Measurements from ENCODE around the gene WDR64.
A peak's percentile ranks its signal among the peaks of the same experiment; 100 is the strongest.

The WDR64 gene

DNA sequence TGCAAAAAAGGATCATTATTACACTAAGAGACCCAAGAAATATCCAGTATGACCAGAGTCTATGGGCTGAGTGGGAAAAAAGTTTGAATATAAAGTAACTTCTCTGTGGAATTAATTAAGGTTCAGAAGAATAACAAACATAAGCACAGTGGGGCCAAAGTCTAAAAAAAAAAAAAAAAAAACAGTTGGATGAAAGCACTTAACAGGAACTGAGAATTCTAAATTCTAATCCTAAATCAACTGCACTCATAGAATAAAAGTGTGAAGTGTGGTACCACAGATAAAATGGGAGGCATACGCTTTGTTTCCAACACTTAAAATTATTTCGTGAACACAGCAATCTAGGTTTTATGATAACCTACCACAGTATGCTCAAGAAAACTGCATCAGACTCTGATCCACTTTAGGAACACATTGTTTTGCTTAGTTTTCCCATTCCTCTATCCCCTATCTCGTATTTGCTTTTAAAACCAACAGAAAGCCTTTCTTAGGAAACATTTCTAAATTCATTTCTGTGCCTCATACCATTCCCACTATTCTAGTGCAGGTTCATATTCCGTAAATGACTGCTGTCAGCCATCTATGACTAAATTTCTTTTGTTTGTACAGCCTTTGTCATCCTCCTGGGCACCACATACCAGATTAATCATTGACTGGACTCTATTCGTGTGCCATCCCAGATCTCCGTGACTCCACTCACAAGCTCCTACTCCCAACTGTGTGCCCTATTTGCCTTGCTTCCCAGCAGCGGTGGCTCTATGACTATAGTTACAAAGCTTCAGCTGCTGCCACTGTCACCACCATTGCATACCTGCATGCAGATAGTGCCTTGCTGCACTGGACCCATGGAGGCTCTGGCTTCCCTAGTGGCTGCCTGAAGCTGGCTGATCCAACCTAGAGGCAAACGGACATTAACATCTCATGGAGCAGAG lies 36.8 kb upstream of the WDR64 start:
- DNase-seq (ENCODE audit: extremely low spot score), result no peak
- ChIA-PET POLR2A (no interaction called here), CTCF (interaction anchor here (1.2 kb wide), 1 partner anchor 12 kb away, joined by 8 read pairs; no protein-coding TSS in a partner anchor)
- TF ChIP-seq CTCF (IDR thresholded peaks at IDR 0.05; ENCODE audit: control extremely low read depth, extremely low read depth, low read depth, missing control alignments), result no peak

- DNase-seq (ENCODE audit: extremely low spot score), result no peak
- no peak for TF ChIP-seq CTCF (IDR thresholded peaks at IDR 0.05; ENCODE audit: control extremely low read depth, extremely low read depth, low read depth, missing control alignments)
- ChIA-PET CTCF (interaction anchor here (1.0 to 1.4 kb wide), 2 partner anchors 10 to 81 kb away, joined by 3 to 4 read pairs; no protein-coding TSS in a partner anchor), POLR2A (no interaction called here)
These were observed 34.7 kb upstream of the WDR64 start for GRCh38 chr1:241617426-241617825.

DNA sequence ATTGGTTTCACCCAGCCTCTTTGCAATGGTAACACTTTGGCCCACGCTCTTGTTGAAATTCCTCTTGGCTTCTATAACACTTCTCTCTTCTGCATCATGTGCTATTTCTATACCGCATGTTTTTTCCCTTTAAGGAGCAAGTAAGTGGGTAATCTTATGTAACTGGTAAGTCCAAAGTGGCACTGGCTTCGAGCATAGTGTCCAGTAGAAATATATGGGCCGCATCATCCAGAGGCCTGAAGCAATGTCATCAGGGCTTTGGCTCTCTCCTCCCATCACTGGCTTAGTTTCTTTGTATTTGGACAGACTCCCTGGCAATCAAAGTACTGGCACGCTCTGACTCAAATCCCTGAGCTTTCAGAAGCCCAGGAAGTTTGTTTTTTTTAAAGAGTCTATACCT lies 29.4 kb upstream of the WDR64 start:
- TF ChIP-seq CTCF (IDR thresholded peaks at IDR 0.05; ENCODE audit: control extremely low read depth, extremely low read depth, low read depth, missing control alignments), result no peak
- CTCF ChIA-PET, result interaction anchor here (0.8 to 4.6 kb wide), 3 partner anchors 11 to 31 kb away, joined by 3 to 43 read pairs (median 3); no protein-coding TSS in a partner anchor
- POLR2A ChIA-PET, result no interaction called here
- no peak for DNase-seq (ENCODE audit: extremely low spot score)

- CTCF ChIA-PET, result interaction anchor here (4.6 kb wide), 1 partner anchor 13 kb away, joined by 62 read pairs; no protein-coding TSS in a partner anchor
- DNase-seq (ENCODE audit: extremely low spot score), result no peak
- POLR2A ChIA-PET, result no interaction called here
- no peak for TF ChIP-seq CTCF (IDR thresholded peaks at IDR 0.05; ENCODE audit: control extremely low read depth, extremely low read depth, low read depth, missing control alignments)
These were observed 27.1 kb upstream of the WDR64 start for GRCh38 chr1:241624935-241625334.

DNA sequence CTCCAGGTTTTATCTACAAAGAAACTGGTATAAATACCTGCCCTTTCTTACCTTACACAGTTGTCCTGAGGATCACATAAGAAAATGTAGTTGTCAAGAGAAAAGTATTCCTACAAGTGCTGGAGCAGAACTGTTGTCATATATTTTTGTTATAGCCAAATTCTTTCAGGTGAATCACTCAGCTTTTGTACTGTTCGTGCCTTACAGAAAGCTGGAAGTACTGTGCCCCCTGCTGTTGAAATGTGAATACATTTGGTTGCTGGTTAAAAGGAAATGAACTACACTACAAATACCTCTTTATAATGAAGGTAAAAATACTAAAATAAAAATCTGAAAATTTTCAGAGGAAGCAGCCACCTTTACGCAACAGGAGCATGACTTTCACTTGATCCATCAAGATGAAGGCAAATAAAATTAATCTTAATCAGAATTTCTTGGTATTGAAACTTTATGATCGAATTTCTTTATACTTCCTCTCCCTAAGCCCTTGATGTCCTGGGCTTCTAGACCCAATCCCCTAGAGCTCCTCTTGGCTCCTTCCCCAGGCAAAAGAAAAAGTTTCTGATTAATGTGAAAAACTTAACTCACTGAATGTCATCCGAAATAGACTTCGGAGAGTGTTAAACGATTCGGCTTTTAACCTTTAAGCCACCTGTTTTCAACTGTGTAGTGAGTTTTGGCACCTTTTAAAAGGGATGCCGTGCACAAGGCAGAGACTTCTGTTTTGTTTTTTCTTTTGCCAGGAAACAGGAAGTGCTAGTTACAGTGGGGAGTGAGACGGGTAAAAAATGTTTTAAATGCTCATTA lies 24.4 kb upstream of the WDR64 start:
- DNase-seq (ENCODE audit: extremely low spot score), result peak; percentile 34
- peak; percentile 59 for TF ChIP-seq CTCF (IDR thresholded peaks at IDR 0.05; ENCODE audit: control extremely low read depth, extremely low read depth, low read depth, missing control alignments)
- ChIA-PET POLR2A (interaction anchor here (0.7 kb wide), 1 partner anchor 13 kb away, joined by 3 read pairs; the partner anchor contains the start of genes CHML and OPN3), CTCF (interaction anchor here (0.7 to 4.6 kb wide), 22 partner anchors 10 to 895 kb away, joined by 3 to 62 read pairs (median 4); partner anchors contain the start of gene FH)

DNA sequence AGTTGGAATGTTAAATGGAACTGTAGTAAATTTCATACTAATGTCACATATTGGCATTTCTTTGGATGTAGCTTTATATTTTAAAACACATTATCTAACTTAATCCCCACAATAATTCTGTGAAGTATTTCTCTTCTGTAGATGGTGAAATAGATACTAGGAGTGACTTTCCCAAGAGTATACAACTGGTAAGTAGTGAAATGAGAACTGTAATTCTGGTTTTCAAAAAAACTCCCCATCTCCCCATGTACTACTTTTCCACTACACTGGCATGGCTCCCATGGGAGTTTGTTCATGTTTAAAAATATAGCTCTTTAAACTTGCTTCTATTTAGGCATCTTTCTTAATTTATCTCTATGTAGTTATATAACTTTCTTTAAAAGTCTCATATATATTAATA lies 22.1 kb upstream of the WDR64 start:
- TF ChIP-seq CTCF (IDR thresholded peaks at IDR 0.05; ENCODE audit: control extremely low read depth, extremely low read depth, low read depth, missing control alignments), result no peak
- POLR2A ChIA-PET, result no interaction called here
- CTCF ChIA-PET, result interaction anchor here (1.0 to 2.1 kb wide), 7 partner anchors 9 to 898 kb away, joined by 3 to 20 read pairs (median 4); partner anchors contain the start of genes CHML and OPN3
- no peak for DNase-seq (ENCODE audit: extremely low spot score)
